GM19240 (cell line): Measurements from ENCODE around the gene INPP5A.
"Not testable (repeated sequence)": the region's sequence is repeated elsewhere in the genome, so short reads cannot be mapped to it uniquely, and the experiment has no call there.

Source experiments
- DNase-seq: peaks from one replicate; pipeline ENCODE4 v3.0.0; 2011; ENCODE audit warnings: low spot score; ENCODE audit not compliant: insufficient read length

INPP5A gene

GRCh38 chr10:132503581-132504421 lies 33.8 kb upstream of the INPP5A start:
- no peak for DNase-seq

GRCh38 chr10:132504501-132505272 lies 32.9 kb upstream of the INPP5A start:
- DNase-seq, result no peak

- not testable (repeated sequence) for DNase-seq
Observed at GRCh38 chr10:132505546-132505945, 32.0 kb upstream of the INPP5A start.

GRCh38 chr10:132506711-132507408 lies 30.7 kb upstream of the INPP5A start:
- no peak for DNase-seq

GRCh38 chr10:132507409-132507955 lies 30.1 kb upstream of the INPP5A start:
- DNase-seq, result no peak

GRCh38 chr10:132507956-132508490 lies 29.6 kb upstream of the INPP5A start:
- DNase-seq, result no peak

GRCh38 chr10:132508581-132509443 lies 28.8 kb upstream of the INPP5A start:
- no peak for DNase-seq

- DNase-seq, result no peak
Observed at GRCh38 chr10:132509506-132510173, 27.9 kb upstream of the INPP5A start.

- DNase-seq, result no peak
Observed at GRCh38 chr10:132510174-132510611, 27.4 kb upstream of the INPP5A start.

- DNase-seq, result no peak
Observed at GRCh38 chr10:132511121-132512051, 26.2 kb upstream of the INPP5A start.

GRCh38 chr10:132512052-132512442 lies 25.5 kb upstream of the INPP5A start:
- no peak for DNase-seq

- no peak for DNase-seq
Observed at GRCh38 chr10:132512693-132513345, 24.8 kb upstream of the INPP5A start.

- DNase-seq, result no peak
Observed at GRCh38 chr10:132514821-132515520, 22.6 kb upstream of the INPP5A start.

- no peak for DNase-seq
Observed at GRCh38 chr10:132515811-132516726, 21.5 kb upstream of the INPP5A start.

GRCh38 chr10:132516771-132517725 lies 20.5 kb upstream of the INPP5A start:
- no peak for DNase-seq
